Pancreas (tissue), 10 donors: ENCODE results near the gene ZMYM1. TPM values are rescaled to one million over a fixed set of nuclear protein-coding genes. Genes with fewer than 3 reads are reported as not detected.
A peak's percentile ranks its signal among the peaks of the same experiment; 100 is the strongest.

Source experiments
- ATAC-seq, 4 donors: fragments of 200-7000 bp; cut with Tn5 transposase; one replicate each; pipeline versions ENCODE4 v1.8.0 to v1.9.1; 2020; ENCODE audit warnings: mild to moderate bottlenecking in 4 of 4, moderate library complexity in 4 of 4
- DNase-seq, 6 donors: peaks; one replicate each; pipeline ENCODE4 v3.0.0-alpha.2; 2020
- FAIRE-seq: peaks from 2 replicates; lab custom pipeline; 2012; peaks lifted over from hg19 to GRCh38; lab: Jason Lieb, UNC
- H3K27ac ChIP-seq, 4 donors: fragments of 200-600 bp; sonication (generic); 1 replicate in 3 of 4; 2 replicates in 1 of 4; pipeline versions ENCODE4 v1.5.0 to v1.8.0; 2020
- H3K27me3 ChIP-seq, 4 donors: fragments of 200-600 bp; one replicate each; pipeline ENCODE4 v1.8.0; 2021
- H3K36me3 ChIP-seq, 3 donors: fragments of 200-600 bp; sonication (generic) in 1 of 3; one replicate each; pipeline versions ENCODE4 v1.5.0 to v1.8.0; 2020 to 2021
- H3K4me1 ChIP-seq, 3 donors: fragments of 200-600 bp; one replicate each; pipeline ENCODE4 v1.8.0; 2021
- H3K4me3 ChIP-seq, 4 donors: fragments of 200-600 bp; sonication (generic) in 2 of 4; one replicate each; pipeline versions ENCODE4 v1.5.0 to v1.8.0; 2020 to 2021
- H3K9me3 ChIP-seq, 4 donors: fragments of 200-600 bp; one replicate each; pipeline ENCODE4 v1.8.0; 2021
- CTCF ChIP-seq, 4 donors: fragments of 200-600 bp; sonication (generic) in 3 of 4; IDR thresholded peaks; one replicate each; pipeline versions ENCODE4 v1.5.0 to v1.8.0; 2021; ENCODE audit warnings: antibody characterized with exemption in 4 of 4
- WGBS, 2 donors: extraction: QIAGEN DNeasy Blood & Tissue Kit; methylation state at CpG; one replicate each; pipeline ENCODE4 v1.1.7; 2013; 5-methylcytosine and 5-hydroxymethylcytosine counted together
- intact Hi-C, 3 donors: fragments of 100-400 bp; cut with DNase I; formaldehyde crosslinking; loops; one replicate each; pipeline versions ENCODE4 v1.11.1 to v1.14.2; 2022
- polyA plus RNA-seq, 2 donors: library from polyadenylated mRNA; stranded (reverse); fragments of 200-250 nt; gene quantifications; one replicate each; pipeline ENCODE4 v1.2.3, GENCODE V29; 2013
- total RNA-seq, 6 donors: library from RNA; stranded (reverse); fragmentation: NEBNext Ultra II Directional in 4 of 6; extraction: Animal tissue kit (Norgen Biotek cat#: 25700) in 4 of 6; gene quantifications; one replicate each; pipeline versions ENCODE4 v1.2.1 to v1.2.4, GENCODE V29; 2021 to 2023
- donor health status: healthy with polysubstance abuse.
- donor health status: DM: no; HTN: no; CAD: no; lungs with moderate emphysema.
- donor health status: DM: no; HTN: no; CAD: no.
- donor health status: control.
- donor health status: control.
- donor health status: Bipolar disorder and iron deficiency.
- donor health status: DM: yes; HTN: yes; CAD: no.
- donor health status: DM: no; HTN: no; CAD: no.
- donor health status: DM: no; HTN: no; CAD: no.
- donor health status: DM: yes; HTN: yes; CAD: no.

ZMYM1 gene
- total RNA-seq, result 10 to 100 TPM in 1 of 6 donors, 1 to 10 TPM in 5; 2.5 to 10.1 (median 5.7) TPM
- 1 to 10 TPM; 3.1 to 3.6 TPM for polyA plus RNA-seq

- peak within 1 kb of the TSS; percentile 33 to 79 (median 49) for H3K4me3 ChIP-seq
- H3K27me3 ChIP-seq, result no peaks in the 10 kb centered on the region
- no peak for TF ChIP-seq CTCF (IDR thresholded peaks at IDR 0.05)
- intact Hi-C loops, result no loop called here
- DNase-seq, result peak; percentile 72 to 91 (median 79)
- WGBS, 2 donors, result 0% methylated on average over 52 of the region's 52 CpGs
- ATAC-seq, result peak; percentile 94 to 99 (median 98)
- no peak for FAIRE-seq
- no peaks in the 10 kb centered on the region for H3K9me3 ChIP-seq
- H3K27ac ChIP-seq, result peak within 1 kb of the TSS; percentile 68 to 84 (median 75)
- H3K36me3 ChIP-seq, result no peaks in the 10 kb centered on the region
- H3K4me1 ChIP-seq, result peaks cover 0 to 12% (median 0%) of the 10 kb centered on the region in 3 donors
Observed at GRCh38 chr1:35079003-35079930, at the start of gene ZMYM1. ZMYM1 (plus strand) TSS chr1:35079385; CDS start chr1:35093988, 14,603 bp downstream.

- FAIRE-seq, result no peak
- no peak for ATAC-seq
- Histone ChIP-seq H3K9me3 (no peaks in the 10 kb centered on the region), H3K27me3 (no peaks in the 10 kb centered on the region), H3K36me3 (no peaks in the 10 kb centered on the region), H3K27ac (no peak overlapping the region), H3K4me3 (peak overlapping the region in 1 of 4 donors; percentile 69), H3K4me1 (peaks cover 15 to 16% (median 16%) of the 10 kb centered on the region in 3 donors)
- no peak for DNase-seq
- intact Hi-C loops, result no loop called here
- TF ChIP-seq CTCF (IDR thresholded peaks at IDR 0.05), result no peak
Observed at GRCh38 chr1:35029761-35030160, 49.4 kb upstream of the ZMYM1 start.

- intact Hi-C loops, result no loop called here
- Histone ChIP-seq H3K36me3 (no peaks in the 10 kb centered on the region), H3K4me3 (peak overlapping the region; percentile 54 to 69 (median 60)), H3K4me1 (peaks cover 15 to 16% (median 16%) of the 10 kb centered on the region in 3 donors), H3K27me3 (no peaks in the 10 kb centered on the region), H3K9me3 (no peaks in the 10 kb centered on the region), H3K27ac (peak overlapping the region in 3 of 4 donors; percentile 53 to 88 (median 79))
- TF ChIP-seq CTCF (IDR thresholded peaks at IDR 0.05), result no peak
- no peak for DNase-seq
- no peak for ATAC-seq
- no peak for FAIRE-seq
- 69% methylated on average over 5 of the region's 5 CpGs for WGBS, 2 donors
Observed at GRCh38 chr1:35030338-35030737, 48.8 kb upstream of the ZMYM1 start.

- no peaks in the 10 kb centered on the region for H3K9me3 ChIP-seq
- ATAC-seq, result peak; percentile 22 to 62 (median 50)
- intact Hi-C loops, result no loop called here
Observed at GRCh38 chr1:35030756-35031446, 48.3 kb upstream of the ZMYM1 start.

More at GRCh38 chr1:35030756-35031446, 48.3 kb upstream of the ZMYM1 start:
- WGBS, 2 donors, result 2 to 4% methylated on average over 17 of the region's 17 CpGs
- Histone ChIP-seq H3K27ac (peak overlapping the region; percentile 53 to 88 (median 70)), H3K4me3 (peak overlapping the region; percentile 54 to 69 (median 60)), H3K27me3 (no peaks in the 10 kb centered on the region), H3K4me1 (peaks cover 15 to 16% (median 16%) of the 10 kb centered on the region in 3 donors), H3K36me3 (no peaks in the 10 kb centered on the region)
- no peak for TF ChIP-seq CTCF (IDR thresholded peaks at IDR 0.05)
- DNase-seq (peak in 4 of 6 donors; percentile 3 to 56 (median 26)), FAIRE-seq (no peak)
